GM12874 (cell line): Measurements from ENCODE around the gene TSEN2.

Experiments used
- CTCF ChIP-seq: IDR thresholded peaks from 2 replicates; pipeline ENCODE4 v1.5.1; 2011; ENCODE audit warnings: low read depth, mild to moderate bottlenecking, control low read depth, low read length, moderate library complexity; ENCODE audit not compliant: insufficient read depth

TSEN2 gene

GRCh38 chr3:12556314-12556689 lies 72.0 kb downstream of the TSEN2 start:
- no peak for TF ChIP-seq CTCF

- no peak for TF ChIP-seq CTCF
Measured at GRCh38 chr3:12556690-12557472, 72.6 kb downstream of the TSEN2 start, which contains the start of gene MKRN2. Gene MKRN2, plus strand, starts transcription at chr3:12557087. Its CDS starts 64 bp downstream, at chr3:12557151.

GRCh38 chr3:12557473-12558100 lies 73.3 kb downstream of the TSEN2 start:
- no peak for TF ChIP-seq CTCF

GRCh38 chr3:12558706-12559105 lies 74.4 kb downstream of the TSEN2 start:
- no peak for TF ChIP-seq CTCF

GRCh38 chr3:12559520-12559919 lies 75.2 kb downstream of the TSEN2 start:
- no peak for TF ChIP-seq CTCF

DNA sequence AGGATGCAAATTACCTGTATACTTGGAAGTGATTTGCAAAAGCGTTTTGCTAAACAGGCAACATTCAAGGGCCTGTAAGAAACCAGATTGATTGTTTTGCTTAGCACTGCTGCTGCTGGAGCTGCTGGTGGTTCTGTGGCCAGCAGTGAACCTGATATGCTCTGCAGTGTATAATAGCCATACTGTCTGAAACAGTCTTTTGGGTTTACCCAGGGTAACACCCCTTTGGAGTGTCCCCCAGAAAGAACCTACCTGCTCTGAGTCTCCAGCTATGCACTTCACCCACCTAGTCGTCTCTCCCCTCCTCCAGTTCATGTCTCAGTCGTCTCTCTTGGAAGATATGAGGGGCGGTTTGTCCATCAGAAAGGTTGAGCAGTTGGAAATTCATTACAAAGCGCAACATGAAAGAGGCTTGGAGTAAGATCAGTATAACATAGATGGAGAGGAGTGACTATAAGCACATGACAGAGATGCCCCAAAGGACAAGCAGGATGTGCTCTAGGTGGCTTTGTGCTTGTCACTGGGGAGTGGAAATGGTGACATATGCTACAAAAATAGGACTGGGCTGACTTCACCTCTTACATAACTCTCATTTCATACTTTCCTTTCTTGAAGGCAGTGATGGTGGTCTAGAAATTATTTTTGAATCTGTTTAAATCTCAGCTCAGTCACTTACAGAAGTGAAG lies 76.4 kb downstream of the TSEN2 start:
- no peak for TF ChIP-seq CTCF

GRCh38 chr3:12561397-12561796 lies 77.1 kb downstream of the TSEN2 start:
- TF ChIP-seq CTCF = no peak
